Neuronal stem cell (in vitro differentiated cells): Measurements from ENCODE around the gene GTSE1.
A peak's percentile ranks its signal among the peaks of the same experiment; 100 is the strongest.

Source experiments
- DNase-seq: peaks from one replicate; pipeline ENCODE4 v3.0.0-alpha.2; 2013; ENCODE audit warnings: low spot score
- H2AFZ ChIP-seq: one replicate; pipeline ENCODE4 v1.6.1; 2013; ENCODE audit warnings: mild to moderate bottlenecking, low read length, inconsistent platforms
- H2AK5ac ChIP-seq: 2 replicates; pipeline ENCODE4 v1.6.1; 2013; ENCODE audit warnings: low read depth, mild to moderate bottlenecking, inconsistent platforms, low read length, moderate library complexity, mixed read lengths
- H2BK120ac ChIP-seq: 2 replicates; pipeline ENCODE4 v1.6.1; 2013; ENCODE audit warnings: low read depth, mild to moderate bottlenecking, inconsistent platforms, low read length, moderate library complexity, mixed read lengths
- H2BK12ac ChIP-seq: one replicate; pipeline ENCODE4 v1.6.1; 2013; ENCODE audit warnings: low read length, inconsistent platforms
- H2BK15ac ChIP-seq: 2 replicates; pipeline ENCODE4 v1.6.1; 2013; ENCODE audit warnings: mild to moderate bottlenecking, low read length, inconsistent platforms, mixed read lengths
- H2BK5ac ChIP-seq: one replicate; pipeline ENCODE4 v1.6.1; 2013; ENCODE audit warnings: inconsistent platforms, mild to moderate bottlenecking, low read length, moderate library complexity
- H3K14ac ChIP-seq: one replicate; pipeline ENCODE4 v1.6.1; 2013; ENCODE audit warnings: low read length, inconsistent platforms
- H3K18ac ChIP-seq: 2 replicates; pipeline ENCODE4 v1.6.1; 2013; ENCODE audit warnings: low read length, inconsistent platforms
- H3K23ac ChIP-seq: 2 replicates; pipeline ENCODE4 v1.6.1; 2013; ENCODE audit warnings: low read depth, mild to moderate bottlenecking, mixed read lengths, low read length, inconsistent platforms; ENCODE audit not compliant: poor library complexity
- H3K27ac ChIP-seq: replicated peaks from 3 replicates; pipeline ENCODE4 v1.5.1; 2013; ENCODE audit warnings: low read length, inconsistent platforms
- H3K27me3 ChIP-seq, 3 experiments: 2 replicates each; pipeline ENCODE4 v1.6.1; 2013; ENCODE audit warnings: low read length in 3 of 3, mild to moderate bottlenecking in 2 of 3, inconsistent platforms in 1 of 3, low read depth in 1 of 3, mixed read lengths in 1 of 3, moderate library complexity in 1 of 3; ENCODE audit not compliant: control insufficient read depth in 3 of 3, insufficient read depth in 3 of 3
- H3K36me3 ChIP-seq, 2 donors: replicated peaks in 1 of 2; 2 replicates each; pipeline ENCODE4 v1.6.1; 2013; ENCODE audit warnings: low read length in 2 of 2; ENCODE audit not compliant: control insufficient read depth in 2 of 2, insufficient read depth in 2 of 2
- H3K4ac ChIP-seq: 2 replicates; pipeline ENCODE4 v1.6.1; 2013; ENCODE audit warnings: inconsistent platforms, mild to moderate bottlenecking, low read length, moderate library complexity
- H3K4me1 ChIP-seq, 2 donors: 1 replicate in 1 of 2; 2 replicates in 1 of 2; pipeline ENCODE4 v1.6.1; 2013; ENCODE audit warnings: low read length in 2 of 2, low read depth in 1 of 2; ENCODE audit not compliant: control insufficient read depth in 2 of 2, insufficient read depth in 1 of 2
- H3K4me2 ChIP-seq: one replicate; pipeline ENCODE4 v1.6.1; 2013; ENCODE audit warnings: mild to moderate bottlenecking, low read length, inconsistent platforms; ENCODE audit not compliant: insufficient read depth, poor library complexity, severe bottlenecking
- H3K4me3 ChIP-seq, 2 donors: 2 replicates each; pipeline ENCODE4 v1.5.1; 2013; ENCODE audit warnings: low read length in 2 of 2, mild to moderate bottlenecking in 2 of 2, inconsistent platforms in 1 of 2, moderate library complexity in 1 of 2
- H3K79me1 ChIP-seq: one replicate; pipeline ENCODE4 v1.6.1; 2013; ENCODE audit warnings: low read depth, mild to moderate bottlenecking, inconsistent platforms, low read length, moderate library complexity
- H3K9ac ChIP-seq: one replicate; pipeline ENCODE4 v1.6.1; 2013; ENCODE audit warnings: mild to moderate bottlenecking, low read depth, low read length, inconsistent platforms; ENCODE audit not compliant: poor library complexity
- H3K9me3 ChIP-seq, 2 donors: replicated peaks in 1 of 2; 2 replicates each; pipeline versions ENCODE3 to v1.6.1; 2013; ENCODE audit warnings: low read length in 2 of 2, mild to moderate bottlenecking in 2 of 2, inconsistent platforms in 1 of 2, low read depth in 1 of 2, mixed read lengths in 1 of 2, moderate library complexity in 1 of 2; ENCODE audit not compliant: control insufficient read depth in 2 of 2, insufficient read depth in 1 of 2
- H4K8ac ChIP-seq: one replicate; pipeline ENCODE4 v1.6.1; 2013; ENCODE audit warnings: low read depth, mild to moderate bottlenecking, inconsistent platforms, low read length, moderate library complexity
- H4K91ac ChIP-seq: one replicate; pipeline ENCODE4 v1.6.1; 2013; ENCODE audit warnings: low read length, low read depth, mild to moderate bottlenecking, inconsistent platforms; ENCODE audit not compliant: poor library complexity
- WGBS, 2 donors: extraction: QIAGEN DNeasy Blood & Tissue Kit; methylation state at CpG; one replicate each; pipeline ENCODE4 v1.1.7; 2013; ENCODE audit warnings: missing lambda C conversion rate in 2 of 2, mixed read lengths in 1 of 2; ENCODE audit not compliant: insufficient read length in 2 of 2, insufficient replicate concordance in 1 of 2; ENCODE audit errors: extremely low coverage in 2 of 2; 5-methylcytosine and 5-hydroxymethylcytosine counted together

Gene GTSE1

GRCh38 chr22:46353483-46354105 is 56.9 kb downstream of the GTSE1 start:
- Histone ChIP-seq H3K27me3 (no peaks in the 10 kb centered on the region), H3K9me3 (no peaks in the 10 kb centered on the region), H2AFZ (no peak overlapping the region), H2BK15ac (no peak overlapping the region), H3K23ac (no peak overlapping the region), H3K9ac (peak overlapping the region; percentile 21), H3K4ac (no peak overlapping the region), H3K4me1 (no peaks in the 10 kb centered on the region), H3K4me3 (no peak overlapping the region), H2BK5ac (peak overlapping the region; percentile 53), H3K79me1 (peaks cover 14% of the 10 kb centered on the region), H3K14ac (no peak overlapping the region), H3K27ac (no peak overlapping the region), H4K91ac (no peak overlapping the region), H3K36me3 (peaks cover 47 to 96% of the 10 kb centered on the region in 2 donors), H2BK120ac (no peak overlapping the region), H4K8ac (no peak overlapping the region), H3K18ac (peak overlapping the region; percentile 64), H3K4me2 (no peak overlapping the region), H2BK12ac (no peak overlapping the region), H2AK5ac (no peak overlapping the region)
- no peak for DNase-seq
- no CpG with 5 or more reads among the region's 8 CpGs for WGBS, 2 donors

- Histone ChIP-seq H3K4me1 (no peaks in the 10 kb centered on the region), H2BK12ac (no peak overlapping the region), H2AK5ac (no peak overlapping the region), H2BK5ac (no peak overlapping the region), H3K9ac (no peak overlapping the region), H3K4me3 (no peak overlapping the region), H3K4me2 (no peak overlapping the region), H2AFZ (no peak overlapping the region), H3K4ac (no peak overlapping the region), H3K79me1 (peaks cover 14% of the 10 kb centered on the region), H2BK15ac (no peak overlapping the region), H2BK120ac (no peak overlapping the region), H3K36me3 (peaks cover 46 to 96% of the 10 kb centered on the region in 2 donors), H3K18ac (no peak overlapping the region), H3K23ac (no peak overlapping the region), H4K91ac (no peak overlapping the region), H3K27me3 (no peaks in the 10 kb centered on the region), H3K9me3 (no peaks in the 10 kb centered on the region), H3K14ac (no peak overlapping the region), H4K8ac (no peak overlapping the region), H3K27ac (no peak overlapping the region)
- DNase-seq, result no peak
- WGBS, 2 donors, result no CpG with 5 or more reads among the region's 21 CpGs
These were observed 57.7 kb downstream of the GTSE1 start for GRCh38 chr22:46354176-46354992.

DNA sequence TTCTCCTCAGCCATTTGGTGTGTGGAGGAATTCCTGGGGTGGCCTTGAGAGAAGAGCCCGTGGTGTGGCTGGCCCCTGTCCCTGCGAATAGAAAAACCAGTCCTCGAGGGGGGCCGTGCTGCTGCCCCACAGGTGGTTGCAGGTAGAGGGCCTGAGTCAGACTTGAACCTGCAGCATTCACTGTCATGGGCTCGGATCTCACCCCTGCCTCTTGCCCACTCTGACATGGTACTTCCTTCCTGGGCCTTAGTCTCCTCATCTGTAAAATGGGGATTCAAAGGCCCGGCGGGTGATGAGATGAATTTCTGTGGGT is 58.3 kb downstream of the GTSE1 start:
- H2AFZ ChIP-seq, result no peak overlapping the region
- no peak overlapping the region for H2AK5ac ChIP-seq
- H3K9ac ChIP-seq, result no peak overlapping the region
- H3K23ac ChIP-seq, result no peak overlapping the region
- H3K9me3 ChIP-seq, result no peaks in the 10 kb centered on the region
- H3K18ac ChIP-seq, result no peak overlapping the region
- no peak overlapping the region for H2BK12ac ChIP-seq
- H3K4me2 ChIP-seq, result no peak overlapping the region
- H3K36me3 ChIP-seq, result peaks cover 47 to 95% of the 10 kb centered on the region in 2 donors
- H4K91ac ChIP-seq, result no peak overlapping the region
- no CpG with 5 or more reads among the region's 7 CpGs for WGBS, 2 donors
- H3K4me1 ChIP-seq, result no peaks in the 10 kb centered on the region
- no peak overlapping the region for H2BK5ac ChIP-seq
- no peak overlapping the region for H4K8ac ChIP-seq
- H3K14ac ChIP-seq, result no peak overlapping the region
- no peak overlapping the region for H3K4me3 ChIP-seq
- H3K27me3 ChIP-seq, result no peaks in the 10 kb centered on the region
- H3K4ac ChIP-seq, result no peak overlapping the region
- no peak overlapping the region for H2BK120ac ChIP-seq
- no peak overlapping the region for H2BK15ac ChIP-seq
- DNase-seq, result no peak
- H3K79me1 ChIP-seq, result peaks cover 14% of the 10 kb centered on the region
- H3K27ac ChIP-seq, result no peak overlapping the region

GRCh38 chr22:46355369-46355995 is 58.8 kb downstream of the GTSE1 start:
- Histone ChIP-seq H2BK120ac (no peak overlapping the region), H3K27ac (no peak overlapping the region), H3K9ac (no peak overlapping the region), H3K36me3 (peaks cover 46 to 95% of the 10 kb centered on the region in 2 donors), H3K4ac (peak overlapping the region; percentile 53), H3K9me3 (peaks cover 4 to 5% of the 10 kb centered on the region in 2 donors), H4K91ac (no peak overlapping the region), H3K4me2 (no peak overlapping the region), H2BK5ac (peak overlapping the region; percentile 82), H4K8ac (peak overlapping the region; percentile 82), H2AK5ac (peak overlapping the region; percentile 88), H3K23ac (peak overlapping the region; percentile 85), H2AFZ (no peak overlapping the region), H3K4me3 (no peak overlapping the region), H3K27me3 (no peaks in the 10 kb centered on the region), H3K18ac (peak overlapping the region; percentile 80), H3K14ac (peak overlapping the region; percentile 71), H3K79me1 (peaks cover 14% of the 10 kb centered on the region), H2BK15ac (no peak overlapping the region), H3K4me1 (no peaks in the 10 kb centered on the region), H2BK12ac (no peak overlapping the region)
- peak; percentile 70 for DNase-seq
- no CpG with 5 or more reads among the region's 22 CpGs for WGBS, 2 donors
